K562 (cell line): ENCODE results near the gene ITGB1BP2. TPM values are rescaled to one million over a fixed set of nuclear protein-coding genes. Genes with fewer than 3 reads are reported as not detected.

Experiments
- ATAC-seq: fragments of 200-7000 bp; cut with Tn5 transposase; 3 replicates; pipeline ENCODE4 v1.9.1; 2020; ENCODE audit warnings: moderate library complexity
- BruUV-seq: library from RNA; stranded (reverse); fragments of 400-500 nt; replicated peaks from 2 replicates; lab custom pipeline; 2021; lab: Mats Ljungman, UMichigan
- CTCF ChIA-PET: fragments of 300-600 bp; formaldehyde crosslinking; extraction: SDS; loops from one replicate; lab custom pipeline; 2021; ENCODE audit warnings: low intra/inter-chr PET ratio; lab: Yijun Ruan, JAX
- POLR2A ChIA-PET: fragments of 300-600, 350-650 bp; sonication (Branson Sonifier 250); formaldehyde crosslinking; extraction: SDS; loops from one replicate; lab custom pipeline; 2021; ENCODE audit warnings: antibody characterized with exemption, inconsistent platforms; lab: Yijun Ruan, JAX
- DNase-seq, 4 experiments: peaks; one replicate each; pipeline versions ENCODE4 v3.0.0 to v3.0.0-alpha.2; 2011 to 2018; ENCODE audit warnings: low spot score in 3 of 4, mixed read lengths in 3 of 4; ENCODE audit errors: extremely low read depth in 1 of 4
- FAIRE-seq: peaks from 2 replicates; lab custom pipeline; 2011; peaks lifted over from hg19 to GRCh38; lab: Jason Lieb, UNC
- H2AFZ ChIP-seq: 2 replicates; pipeline ENCODE4 v1.6.0; 2011; ENCODE audit warnings: low read depth, low read length, control low read depth, inconsistent platforms
- H3K27ac ChIP-seq: fragments of 200-600 bp; 3 replicates; pipeline ENCODE4 v1.8.0; 2011; ENCODE audit warnings: low read depth, mild to moderate bottlenecking, control low read depth, inconsistent platforms, low read length, moderate library complexity, mixed read lengths; ENCODE audit errors: extremely low read depth
- H3K27me3 ChIP-seq, 2 experiments: fragments of 300-600 bp in 1 of 2; 2 replicates in 1 of 2; 3 replicates in 1 of 2; pipeline versions ENCODE4 v1.6.0 to v1.8.0; 2011; ENCODE audit warnings: inconsistent platforms in 2 of 2, low read length in 2 of 2, mild to moderate bottlenecking in 1 of 2, mixed read lengths in 1 of 2, moderate library complexity in 1 of 2; ENCODE audit not compliant: control insufficient read depth in 2 of 2, insufficient read depth in 2 of 2
- H3K36me3 ChIP-seq: fragments of 300-600 bp; 3 replicates; pipeline ENCODE4 v1.8.0; 2011; ENCODE audit warnings: mild to moderate bottlenecking, low read length, inconsistent platforms; ENCODE audit not compliant: control insufficient read depth, insufficient read depth
- H3K4me1 ChIP-seq, 2 experiments: fragments of 200-600 bp in 1 of 2; replicated peaks in 1 of 2; 2 replicates in 1 of 2; 3 replicates in 1 of 2; pipeline versions ENCODE4 v1.5.1 to v1.8.0; 2011; ENCODE audit warnings: inconsistent platforms in 2 of 2, low read length in 2 of 2, mild to moderate bottlenecking in 1 of 2, mixed read lengths in 1 of 2, moderate library complexity in 1 of 2; ENCODE audit not compliant: control insufficient read depth in 2 of 2, insufficient read depth in 2 of 2
- H3K4me2 ChIP-seq: 2 replicates; pipeline ENCODE4 v1.6.1; 2011; ENCODE audit warnings: low read length, control low read depth, inconsistent platforms, mixed read lengths; ENCODE audit not compliant: insufficient read depth
- H3K4me3 ChIP-seq: fragments of 200-600 bp; sonication (generic), shearing (Covaris generic); 2 replicates; pipeline ENCODE4 v1.5.1; 2016; ENCODE audit warnings: control low read depth, inconsistent platforms
- H3K79me2 ChIP-seq: fragments of 200-600 bp; 3 replicates; pipeline ENCODE4 v1.8.0; 2011; ENCODE audit warnings: low read length, inconsistent platforms; ENCODE audit not compliant: control insufficient read depth, insufficient read depth
- H3K9ac ChIP-seq, 2 experiments: 2 replicates each; pipeline versions ENCODE4 v1.6.0 to v1.6.1; 2011; ENCODE audit warnings: low read depth in 2 of 2, low read length in 2 of 2, control low read depth in 1 of 2, inconsistent platforms in 1 of 2, mild to moderate bottlenecking in 1 of 2, mixed read lengths in 1 of 2; ENCODE audit not compliant: insufficient read depth in 1 of 2
- H3K9me1 ChIP-seq: one replicate; pipeline ENCODE4 v1.6.0; 2011; ENCODE audit warnings: inconsistent platforms, mild to moderate bottlenecking, low read length, moderate library complexity; ENCODE audit not compliant: control insufficient read depth, insufficient read depth
- H3K9me3 ChIP-seq: replicated peaks from 2 replicates; pipeline ENCODE4 v1.5.1; 2011; ENCODE audit warnings: low read depth, low read length, inconsistent platforms; ENCODE audit not compliant: control insufficient read depth, insufficient read depth
- H4K20me1 ChIP-seq: replicated peaks from 2 replicates; pipeline ENCODE4 v1.6.1; 2011; ENCODE audit warnings: low read length, inconsistent platforms, mixed read lengths; ENCODE audit not compliant: control insufficient read depth, insufficient read depth
- EP400 ChIP-seq: fragments of 450-650 bp; IDR thresholded peaks from 2 replicates; pipeline ENCODE4 v1.6.1; 2017; ENCODE audit warnings: antibody characterized with exemption, mild to moderate bottlenecking, moderate library complexity
- HNRNPUL1 ChIP-seq: fragments of 200-400 bp; formaldehyde crosslinking; IDR thresholded peaks from 2 replicates; pipeline ENCODE4 v1.6.1; 2017; ENCODE audit warnings: low read length
- NFE2 ChIP-seq: IDR thresholded peaks from 2 replicates; pipeline ENCODE4 v1.6.1; 2014; ENCODE audit warnings: antibody characterized with exemption, low read depth
- ZFPM2 ChIP-seq: fragments of 250-450 bp; sonication (Bioruptor Pico); IDR thresholded peaks from 2 replicates; pipeline ENCODE4 v1.5.1; 2022; ENCODE audit warnings: mild to moderate bottlenecking
- ZNF77 ChIP-seq: fragments of 250-450 bp; sonication (Bioruptor Pico); IDR thresholded peaks from 2 replicates; pipeline ENCODE4 v1.5.0; 2020
- WGBS: fragments of 100-300 bp; shearing (Covaris generic); methylation state at CpG from one replicate; pipeline ENCODE4 v1.1.6; 2016; ENCODE audit warnings: low coverage, mixed read lengths; ENCODE audit not compliant: insufficient coverage; ENCODE audit errors: missing lambda C conversion rate; 5-methylcytosine and 5-hydroxymethylcytosine counted together
- in situ Hi-C: fragments of 300-500 bp; cut with MboI; formaldehyde crosslinking; loops from 4 replicates; pipeline ENCODE4 v1.15.0; 2018; ENCODE audit warnings: inconsistent platforms, mixed read lengths
- intact Hi-C: fragments of 100-400 bp; cut with micrococcal nuclease; formaldehyde crosslinking; loops from 2 replicates; pipeline ENCODE4 v1.14.2; 2022
- polyA plus RNA-seq, 8 experiments: library from polyadenylated mRNA; depleted of rRNA in 4 of 8; stranded (reverse) in 5 of 8; unstranded in 3 of 8; fragments of >200 nt; fragmentation: Nextera tagmentation in 2 of 8; fragmentation: Illumina TruSeq in 1 of 8; extraction: Ambion mirVana in 2 of 8; extraction: Trizol in 1 of 8; gene quantifications; 2 replicates each; pipeline versions ENCODE4 v1.2.1 to v1.2.3, GENCODE V29; 2011 to 2014; ENCODE audit warnings: inconsistent platforms in 1 of 8, missing spikeins in 1 of 8
- total RNA-seq, 7 experiments: library from RNA; depleted of rRNA in 6 of 7; stranded (reverse); fragments of >200 nt in 6 of 7; fragmentation: Illumina TruSeq in 2 of 7; extraction: Trizol in 2 of 7; gene quantifications; 2 replicates each; pipeline versions ENCODE4 v1.2.1 to v1.2.3, GENCODE V29; 2011 to 2021; ENCODE audit warnings: low replicate concordance in 1 of 7
- TF ChIP-seq, protein P1 (sequence below): fragments of 250-450 bp; sonication (Bioruptor Pico); IDR thresholded peaks from 2 replicates; pipeline ENCODE4 v1.8.0; 2021; ENCODE audit warnings: moderate library complexity, mild to moderate bottlenecking, inconsistent platforms

ITGB1BP2 gene
- total and polyA plus RNA-seq, 9 of the 15 experiments (the other 6 are each of a cell fraction or from before 2014, with no cell fraction given): 1.6 to 4.0 (median 1.9) TPM

DNA sequence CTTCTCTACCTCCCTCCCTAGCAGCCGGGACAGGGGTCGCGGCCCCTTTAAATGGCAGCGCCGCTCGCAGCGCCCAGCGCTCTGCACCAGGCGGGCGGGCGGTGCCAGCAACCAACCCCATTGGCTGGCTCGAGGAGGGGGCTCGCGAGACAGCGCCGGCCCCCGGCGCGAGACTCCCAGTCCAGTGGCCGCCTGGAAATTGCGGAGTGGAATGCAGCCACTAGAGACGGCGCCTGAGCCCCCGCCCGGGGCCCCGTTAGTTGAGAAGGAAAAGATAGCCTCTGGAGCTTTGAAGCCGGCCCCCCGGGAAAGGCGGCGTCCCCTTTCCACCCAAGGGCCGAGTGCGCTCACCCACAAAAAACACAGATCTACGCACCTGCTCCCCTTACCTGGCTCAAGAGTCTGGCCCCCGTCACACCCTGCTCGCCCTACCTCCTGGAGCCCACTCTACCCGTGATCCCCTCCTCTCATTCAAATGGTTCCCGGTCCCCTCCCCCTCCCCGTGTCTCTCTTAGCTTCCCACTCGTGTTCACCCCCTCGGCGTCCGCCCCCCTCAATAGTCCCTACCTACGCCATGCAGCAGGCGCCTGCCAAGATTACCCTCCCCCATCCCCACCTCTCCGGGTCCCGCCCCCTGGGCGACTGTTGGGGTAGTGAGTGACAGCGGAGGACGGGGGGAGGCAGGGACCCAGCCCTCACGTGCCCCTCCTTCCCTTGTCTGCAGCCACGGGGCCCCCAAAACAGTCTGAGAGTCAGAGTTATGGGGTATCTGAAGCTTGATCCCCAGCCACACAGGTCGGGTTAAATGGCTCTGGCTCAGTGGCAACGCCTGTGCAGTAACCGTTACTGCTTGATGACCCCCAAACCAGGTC lies 47.2 kb upstream of the ITGB1BP2 start, which contains the start of gene ZMYM3 (continued):
- TF ChIP-seq, protein P1, sequence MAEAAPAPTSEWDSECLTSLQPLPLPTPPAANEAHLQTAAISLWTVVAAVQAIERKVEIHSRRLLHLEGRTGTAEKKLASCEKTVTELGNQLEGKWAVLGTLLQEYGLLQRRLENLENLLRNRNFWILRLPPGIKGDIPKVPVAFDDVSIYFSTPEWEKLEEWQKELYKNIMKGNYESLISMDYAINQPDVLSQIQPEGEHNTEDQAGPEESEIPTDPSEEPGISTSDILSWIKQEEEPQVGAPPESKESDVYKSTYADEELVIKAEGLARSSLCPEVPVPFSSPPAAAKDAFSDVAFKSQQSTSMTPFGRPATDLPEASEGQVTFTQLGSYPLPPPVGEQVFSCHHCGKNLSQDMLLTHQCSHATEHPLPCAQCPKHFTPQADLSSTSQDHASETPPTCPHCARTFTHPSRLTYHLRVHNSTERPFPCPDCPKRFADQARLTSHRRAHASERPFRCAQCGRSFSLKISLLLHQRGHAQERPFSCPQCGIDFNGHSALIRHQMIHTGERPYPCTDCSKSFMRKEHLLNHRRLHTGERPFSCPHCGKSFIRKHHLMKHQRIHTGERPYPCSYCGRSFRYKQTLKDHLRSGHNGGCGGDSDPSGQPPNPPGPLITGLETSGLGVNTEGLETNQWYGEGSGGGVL: no peak

DNA sequence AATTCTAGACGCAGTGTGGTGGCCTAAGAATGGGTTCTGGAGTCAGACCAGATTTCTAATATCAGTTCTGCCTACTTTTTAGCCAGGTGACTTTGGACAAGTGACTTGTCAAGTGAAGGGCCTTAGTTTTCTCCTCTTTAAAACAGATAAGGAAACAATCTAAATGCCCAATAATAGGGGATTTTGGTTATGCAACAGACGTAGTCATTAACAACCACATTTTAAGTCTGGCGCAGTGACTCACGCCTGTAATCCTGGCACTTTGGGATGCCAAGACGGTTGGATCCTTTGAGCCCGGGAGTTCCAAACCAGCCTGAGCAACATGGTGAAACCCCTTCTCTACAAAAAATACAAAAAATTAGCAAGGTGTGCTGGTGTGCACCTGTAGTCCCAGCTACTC lies 45.5 kb upstream of the ITGB1BP2 start:
- Histone ChIP-seq H3K27ac (peak overlapping the region; percentile 87; the same call in 1 of the 3 replicates), H3K9ac (0 out of 4 replicates have a peak overlapping the region, but pooled peaks of 1 of the 2 experiments have one; percentile 80), H3K4me2 (peak overlapping the region; percentile 91), H3K9me1 (no peaks in the 10 kb centered on the region), H3K4me3 (no peak overlapping the region), H2AFZ (peak overlapping the region; percentile 92), H4K20me1 (no peaks in the 10 kb centered on the region), H3K36me3 (no peaks in the 10 kb centered on the region; the same call in 2 of the 3 replicates), H3K27me3 (no peaks in the 10 kb centered on the region), H3K4me1 (peaks cover 23 to 24% of the 10 kb centered on the region in 2 experiments; a peak in 4 of 5 replicates), H3K79me2 (peaks cover 23% of the 10 kb centered on the region), H3K9me3 (no peaks in the 10 kb centered on the region)
- WGBS: 63% methylated on average over 6 of the region's 6 CpGs
- ChIA-PET POLR2A (no interaction called here), CTCF (no interaction called here)
- intact Hi-C loops: no loop called here
- no TSS peak for BruUV-seq
- no peak for FAIRE-seq
- in situ Hi-C loops: no loop called here
- ATAC-seq: no peak
- DNase-seq: no peak
- TF ChIP-seq ZFPM2 (CRISPR knock-in tag) (no peak), NFE2 (no peak), HNRNPUL1 (no peak), EP400 (no peak), ZNF77 (no peak)
